Hematopoietic multipotent progenitor cell treated with erythropoietin and hydrocortisone succinate and interleukin-3 and kit ligand, for 15 days (in vitro differentiated cells): ENCODE results near the gene ZSWIM6.

Experiments used
- DNase-seq: peaks from one replicate; pipeline ENCODE4 v3.0.0-alpha.2; 2015; ENCODE audit warnings: low spot score

ZSWIM6 gene

DNA sequence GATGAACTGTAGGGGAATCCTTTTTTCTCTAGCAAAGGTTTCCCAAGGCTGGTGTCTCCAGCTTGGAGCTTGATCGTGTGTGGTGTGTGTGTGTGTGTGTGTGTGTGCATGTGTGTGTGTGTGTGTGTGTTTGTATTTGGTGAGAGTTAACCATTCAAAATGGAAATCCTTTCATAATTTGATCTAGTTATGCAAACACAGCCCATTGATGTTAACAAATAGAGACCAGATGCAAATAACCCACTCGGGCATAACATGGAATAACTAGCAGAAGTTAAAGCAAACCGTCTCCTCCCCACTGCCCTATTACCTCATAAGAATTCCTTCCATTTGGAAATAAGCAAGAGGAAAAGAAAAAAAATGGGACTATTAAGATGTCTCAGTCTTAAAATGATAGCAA, 24.9 kb upstream of the ZSWIM6 start:
- no peak for DNase-seq

DNA sequence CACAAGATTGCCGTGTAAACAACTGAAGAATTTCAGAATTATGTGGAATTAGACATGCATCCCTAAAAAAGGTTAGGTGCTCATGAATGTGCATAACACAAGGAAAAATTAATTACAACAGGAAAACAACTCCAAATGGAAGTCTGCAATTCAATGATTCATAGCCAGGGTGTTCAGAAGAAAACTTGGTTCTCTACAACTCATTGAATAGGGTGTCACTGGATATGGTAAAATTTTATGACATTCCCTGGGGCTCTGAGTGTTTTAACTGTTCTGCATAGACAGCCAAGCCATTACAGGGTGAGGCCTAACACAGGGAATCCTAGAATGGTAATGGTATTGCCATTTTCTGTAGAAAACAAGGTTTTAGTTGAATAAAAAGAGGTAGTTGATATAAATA, 24.4 kb upstream of the ZSWIM6 start:
- no peak for DNase-seq

GRCh38 chr5:61308712-61309111, 23.3 kb upstream of the ZSWIM6 start:
- no peak for DNase-seq

DNA sequence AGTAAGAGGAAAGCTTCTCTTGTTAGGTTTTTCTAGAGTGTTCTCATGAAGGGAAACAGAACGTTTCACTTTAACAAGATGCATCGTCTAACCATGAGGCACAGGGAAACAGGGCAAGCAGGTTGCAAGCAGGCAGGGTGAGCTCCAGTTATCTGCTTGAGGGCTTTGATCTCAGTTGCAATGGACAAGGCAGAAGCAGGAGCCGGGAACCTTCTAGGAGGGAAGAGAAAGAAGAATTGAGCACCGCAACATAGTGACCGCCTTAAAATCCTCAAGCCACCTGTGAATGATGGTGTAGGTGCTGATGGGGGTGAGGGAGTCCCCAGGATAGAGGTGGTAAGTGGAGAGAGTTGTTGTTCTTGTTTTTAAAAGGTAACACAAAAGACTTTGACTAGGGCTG, 22.9 kb upstream of the ZSWIM6 start:
- no peak for DNase-seq

DNA sequence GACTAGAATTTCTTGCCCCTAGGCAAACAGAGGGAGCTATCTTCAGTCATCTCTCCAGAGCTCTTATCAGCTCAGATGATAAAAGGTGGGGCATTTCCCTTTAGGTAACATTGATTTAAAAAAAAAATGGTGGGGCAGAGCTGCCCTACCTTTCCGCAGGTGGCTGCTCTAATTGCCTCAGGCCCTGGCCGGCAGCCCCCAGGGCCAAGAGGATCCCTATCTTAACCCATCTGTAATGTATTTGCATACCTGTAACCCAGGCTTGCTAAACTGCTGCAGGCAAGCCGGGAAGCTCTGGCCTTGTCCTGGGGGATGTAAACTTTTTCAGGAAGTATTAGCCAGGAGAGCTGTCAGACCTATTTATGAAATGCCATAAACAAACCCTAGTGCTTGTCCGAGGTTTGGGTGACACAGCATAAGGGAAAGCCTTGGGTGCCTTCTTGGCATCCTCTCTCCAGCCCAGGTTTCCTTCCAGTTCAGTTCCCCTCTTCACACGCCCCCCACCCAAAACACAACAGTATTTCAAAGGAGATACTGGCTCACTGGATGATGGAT, 20.9 kb upstream of the ZSWIM6 start:
- no peak for DNase-seq

- no peak for DNase-seq
Observed at GRCh38 chr5:61311836-61312808, 19.9 kb upstream of the ZSWIM6 start.

GRCh38 chr5:61313960-61314681, 17.9 kb upstream of the ZSWIM6 start:
- DNase-seq = no peak

- no peak for DNase-seq
Observed at GRCh38 chr5:61318376-61318775, 13.7 kb upstream of the ZSWIM6 start.

- no peak for DNase-seq
Observed at GRCh38 chr5:61319388-61320146, 12.5 kb upstream of the ZSWIM6 start.

DNA sequence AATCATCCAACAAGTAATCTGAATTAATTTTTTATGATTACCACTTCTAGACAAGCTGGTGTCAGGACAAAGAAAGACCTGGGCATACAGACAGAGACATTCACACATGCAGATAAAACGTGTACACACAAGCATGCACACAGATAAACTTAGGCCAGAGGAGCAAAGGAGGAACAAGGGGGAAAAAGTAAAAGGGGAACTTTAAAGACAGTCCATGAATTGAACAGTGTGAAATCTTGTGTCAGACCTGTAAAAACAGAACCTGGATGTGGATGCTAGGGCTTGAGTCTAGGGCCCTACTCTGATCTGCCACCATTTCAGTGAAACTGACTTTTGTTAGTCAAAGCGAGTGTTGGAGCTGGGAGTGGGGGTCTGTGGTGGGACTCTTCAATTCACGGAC, 11.2 kb upstream of the ZSWIM6 start:
- no peak for DNase-seq

DNA sequence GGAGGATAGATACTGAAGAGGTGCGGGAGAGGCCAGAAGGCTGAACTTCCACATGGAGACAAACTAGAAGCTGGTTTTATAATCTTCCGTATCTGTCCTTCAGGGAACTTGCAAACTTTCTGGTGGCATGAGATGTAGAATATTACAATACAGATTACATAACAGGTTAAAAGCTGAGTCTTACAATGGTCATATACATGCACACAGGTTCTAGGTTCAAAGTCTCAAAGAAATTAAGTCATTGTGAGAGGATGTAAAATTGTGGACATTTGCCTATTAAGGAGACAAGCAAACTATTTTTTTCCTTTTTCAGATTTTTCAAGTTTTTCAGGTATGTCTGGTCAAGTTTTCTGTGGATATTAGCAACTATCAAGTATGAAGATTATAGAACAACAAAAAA, 10.4 kb upstream of the ZSWIM6 start:
- no peak for DNase-seq

DNA sequence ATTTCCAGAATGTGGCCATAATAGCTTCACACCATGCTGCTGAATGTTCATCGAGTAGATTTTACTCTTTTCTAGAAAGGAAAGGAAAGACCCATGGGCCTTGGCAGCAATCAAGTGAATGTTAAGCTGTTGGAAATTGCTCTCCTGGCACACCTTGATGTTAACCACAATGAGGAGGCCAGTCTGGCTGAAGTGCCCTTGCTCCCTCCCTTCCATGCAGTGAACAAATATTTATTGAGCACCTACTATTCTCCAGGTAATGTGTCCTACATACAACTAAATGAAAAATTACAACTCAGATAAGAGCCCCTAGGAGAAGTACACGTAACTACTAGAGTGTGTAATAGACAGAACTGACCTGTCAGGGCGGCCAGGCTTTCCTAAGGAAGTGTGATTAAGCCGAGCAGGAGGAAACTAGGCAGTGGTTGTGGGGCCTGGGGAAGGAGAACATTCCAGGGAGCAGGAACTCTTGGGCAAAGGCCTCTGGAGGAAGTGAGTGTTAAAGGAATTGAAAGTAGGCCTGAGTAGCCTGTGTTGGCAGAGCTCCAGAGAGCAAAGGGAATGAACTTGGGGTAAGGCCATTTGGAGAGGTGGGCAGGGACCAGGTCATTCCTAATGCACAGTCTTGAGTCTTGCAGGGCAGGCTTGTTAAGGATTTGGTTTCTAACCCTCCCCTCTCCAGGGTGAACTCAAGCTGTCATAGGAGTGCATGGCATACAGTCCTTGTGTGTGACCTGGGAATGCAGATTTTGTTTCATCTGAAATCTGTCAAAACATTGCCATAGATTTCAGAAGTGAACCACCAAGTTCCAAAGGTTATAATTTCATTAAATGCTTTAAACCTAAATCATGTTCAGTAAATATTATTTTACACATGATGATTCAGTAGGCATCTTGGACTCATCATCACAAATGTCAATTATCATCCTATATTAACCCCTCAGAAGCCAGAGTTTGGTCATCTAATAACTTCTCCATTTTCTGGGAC, 9.0 kb upstream of the ZSWIM6 start:
- DNase-seq = no peak

DNA sequence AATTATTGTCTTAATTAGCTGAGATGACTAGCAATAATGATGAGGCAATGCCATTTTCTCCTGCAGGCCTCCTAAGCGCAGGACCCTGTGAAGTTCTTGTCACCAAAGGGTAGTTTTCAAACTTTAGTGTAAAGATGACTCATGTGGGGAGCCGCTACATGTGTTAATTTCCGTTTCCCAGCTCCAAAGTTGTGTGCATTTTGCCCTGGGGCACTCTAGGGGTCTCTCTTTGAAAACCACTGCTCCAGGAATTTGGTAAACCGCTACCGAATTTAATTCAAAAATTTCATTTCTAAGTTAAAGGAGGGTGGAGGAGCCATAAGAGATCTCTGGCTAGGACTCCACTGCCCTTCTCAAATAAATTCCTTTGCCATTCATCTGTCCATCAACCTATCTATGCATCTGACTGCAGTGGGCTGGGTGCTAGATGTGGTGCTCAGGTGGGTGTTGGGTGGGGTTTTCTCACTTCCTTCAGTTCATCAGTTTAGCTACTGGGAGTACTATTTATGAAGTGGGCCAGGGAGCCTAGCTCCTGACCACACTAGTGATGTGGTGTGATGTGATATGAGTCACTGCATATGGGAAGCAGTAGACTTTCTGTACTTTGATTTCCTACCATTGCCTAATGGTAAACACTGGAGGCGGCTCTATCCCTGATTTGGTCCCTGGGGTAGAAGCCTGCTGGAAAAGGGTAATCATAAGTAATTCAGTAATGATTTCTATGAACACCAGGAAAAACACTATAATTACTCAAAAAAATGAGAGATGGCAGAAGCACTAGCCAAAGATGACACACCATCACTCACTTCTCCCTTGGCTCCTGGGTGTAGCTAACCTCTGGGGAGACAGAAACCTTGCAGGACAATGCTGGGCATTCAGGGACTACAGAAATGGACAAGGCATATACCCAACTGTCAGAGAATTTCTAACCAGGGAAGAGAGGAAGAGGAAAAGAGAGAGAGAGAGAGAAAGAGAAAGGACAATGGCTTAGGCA, 4.0 kb upstream of the ZSWIM6 start:
- no peak for DNase-seq

DNA sequence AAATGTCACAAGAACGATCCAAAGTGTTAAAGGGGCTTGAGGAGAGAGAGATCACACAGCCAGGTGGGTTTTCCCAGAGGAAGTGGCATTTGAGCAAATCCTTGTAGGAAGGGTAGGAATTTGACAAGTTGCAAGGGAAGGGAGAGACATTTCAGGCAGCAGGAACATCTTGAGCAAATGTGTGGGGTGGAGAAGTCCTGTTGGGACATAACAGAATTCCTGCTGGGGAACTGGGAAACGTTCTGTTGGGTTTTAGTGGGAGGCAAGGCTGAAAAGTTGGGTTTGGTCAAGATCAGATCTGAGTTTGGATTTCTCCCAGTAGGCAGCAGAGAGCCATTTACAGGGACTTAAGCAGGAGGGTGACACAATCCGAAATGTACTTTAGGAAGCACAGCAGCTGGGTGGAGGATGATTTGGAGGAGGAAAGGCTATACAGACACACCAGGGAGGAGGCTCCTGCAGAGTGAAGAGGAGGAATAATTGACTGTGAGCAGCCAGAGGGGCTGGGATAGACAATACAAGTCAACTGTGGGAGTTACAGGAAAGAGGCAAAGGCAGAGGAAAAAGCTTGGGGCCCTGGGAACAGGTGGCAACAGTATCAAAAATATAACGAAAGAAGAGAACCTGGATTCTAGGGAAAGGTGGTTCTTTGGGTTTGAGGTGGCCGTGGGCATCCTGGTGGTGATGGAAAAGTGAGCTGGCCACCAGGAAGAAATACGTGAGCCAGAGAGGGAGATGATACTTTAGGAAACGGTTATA, 3.1 kb upstream of the ZSWIM6 start:
- no peak for DNase-seq

DNA sequence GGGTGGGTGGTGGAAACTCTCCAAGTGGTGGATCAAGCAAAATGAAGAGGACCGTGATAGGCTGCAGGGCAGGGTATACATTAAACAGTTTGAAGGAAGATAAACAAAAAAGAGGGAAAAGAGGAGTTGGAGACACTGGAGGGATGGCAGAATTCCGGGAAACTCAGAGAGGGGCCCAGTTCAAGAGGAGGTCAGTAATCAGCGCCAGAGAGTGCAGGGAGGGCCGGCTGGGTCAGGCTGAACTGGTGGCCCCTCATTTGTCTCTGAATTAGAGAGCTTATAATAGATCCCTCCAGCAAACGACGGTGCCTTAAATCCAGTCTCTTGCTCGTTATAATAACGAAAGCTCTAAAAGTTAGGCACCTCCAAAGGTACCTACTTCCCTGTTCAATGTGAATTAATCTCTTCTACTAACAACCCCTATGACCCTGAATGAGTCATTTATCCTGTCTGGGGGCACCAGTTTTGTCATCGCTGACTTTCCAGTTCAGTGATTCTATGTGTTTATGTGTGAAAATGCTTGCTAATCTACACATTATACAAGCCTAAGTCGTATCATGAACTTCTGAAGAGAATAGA, 2.4 kb upstream of the ZSWIM6 start:
- no peak for DNase-seq

DNA sequence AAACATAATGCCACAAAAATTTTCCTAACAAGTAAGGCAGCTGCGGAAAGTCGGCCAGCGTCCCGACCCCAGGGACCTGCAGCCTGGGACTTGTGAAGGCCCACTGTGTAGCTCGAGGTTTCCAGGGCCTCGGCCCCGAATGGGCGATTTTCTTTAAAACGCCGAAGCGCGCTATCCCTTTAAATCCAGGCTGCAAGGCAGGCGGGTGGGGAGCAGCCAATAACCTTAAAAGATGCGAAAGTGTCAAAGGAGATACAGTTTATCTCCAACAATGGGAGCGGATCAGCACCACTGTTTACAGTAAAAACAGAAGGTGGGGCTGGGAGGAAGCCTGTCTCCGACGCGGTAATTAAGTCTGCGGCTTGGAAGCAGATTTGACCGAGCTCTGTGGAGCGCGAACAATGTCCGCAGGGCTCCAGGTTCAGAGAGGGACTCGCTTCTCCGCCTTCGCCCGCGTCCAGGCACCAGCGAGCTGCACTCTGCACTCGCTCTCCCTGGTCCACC, 1.7 kb upstream of the ZSWIM6 start:
- DNase-seq = no peak

DNA sequence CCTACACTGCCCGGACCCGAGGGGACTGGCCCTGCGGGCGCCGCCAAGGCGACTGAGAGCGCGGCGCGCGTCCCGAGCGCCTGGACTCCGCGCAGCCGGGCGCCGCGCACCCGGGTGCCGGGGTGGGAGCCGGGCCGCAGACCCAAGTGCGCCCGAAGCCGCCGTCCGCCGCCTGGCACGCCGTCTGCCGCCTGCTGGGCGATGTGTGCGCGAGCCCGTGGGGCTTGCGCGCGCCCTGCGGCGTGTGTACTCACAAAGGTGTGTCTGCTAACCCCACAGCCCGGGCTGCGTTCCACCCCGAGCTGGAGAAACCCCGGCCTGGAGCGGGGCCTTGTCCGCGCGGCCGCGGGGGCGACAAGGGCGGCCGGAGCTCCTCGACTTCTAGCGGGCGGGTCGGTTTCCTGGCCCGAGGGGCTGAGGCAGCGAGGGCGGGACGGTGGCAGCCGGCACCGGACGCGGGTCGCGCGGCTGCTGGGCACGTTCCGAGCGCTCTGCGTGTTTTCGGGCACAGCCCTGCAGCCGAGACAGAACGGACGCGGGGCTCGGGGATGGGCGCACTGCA, 1.1 kb upstream of the ZSWIM6 start:
- peak; percentile 54 for DNase-seq

GRCh38 chr5:61332358-61332749, 296 bp downstream of the ZSWIM6 start:
- DNase-seq = peak; percentile 34
